GM13977 (cell line): ENCODE measurements around the gene SPINK8.
A peak's percentile ranks its signal among the peaks of the same experiment; 100 is the strongest.

Experiments
- DNase-seq: peaks from one replicate; pipeline ENCODE4 v3.0.0; 2012; ENCODE audit warnings: low spot score
- in situ Hi-C: fragments of 300-500 bp; cut with MboI; formaldehyde crosslinking; loops from one replicate; pipeline ENCODE4 v1.12.0; 2022; ENCODE audit warnings: low sequenced_read_pairs, low pct_unique_long_range_greater_than_20kb, mixed read lengths, inconsistent platforms; ENCODE audit not compliant: unreplicated experiment
- TF ChIP-seq, protein P1 (sequence below): IDR thresholded peaks from 2 replicates; pipeline ENCODE4 v1.5.1; 2012; ENCODE audit warnings: mild to moderate bottlenecking, control low read depth; ENCODE audit not compliant: insufficient read depth; ENCODE audit errors: extremely low read depth, missing control alignments

SPINK8 gene

DNA sequence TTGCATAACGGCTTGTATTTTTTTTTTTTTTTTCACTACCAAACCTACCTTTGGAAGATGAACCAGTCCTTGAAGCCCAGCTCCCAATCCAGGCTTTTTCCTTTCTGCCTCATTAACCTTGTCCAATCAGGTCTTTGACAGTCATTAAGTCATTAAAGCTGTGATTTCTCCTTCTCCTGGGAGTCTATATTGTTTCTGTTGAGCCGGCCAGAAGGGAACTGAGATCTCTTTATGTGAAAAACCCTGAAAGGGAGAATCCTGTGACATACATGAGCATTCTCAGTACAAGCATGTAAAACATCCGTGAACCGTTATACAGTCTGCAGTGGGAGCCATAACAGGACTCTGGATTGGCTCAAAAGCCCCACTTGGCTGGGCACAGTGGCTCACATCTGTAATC lies 52.6 kb downstream of the SPINK8 start:
- TF ChIP-seq, protein P1, sequence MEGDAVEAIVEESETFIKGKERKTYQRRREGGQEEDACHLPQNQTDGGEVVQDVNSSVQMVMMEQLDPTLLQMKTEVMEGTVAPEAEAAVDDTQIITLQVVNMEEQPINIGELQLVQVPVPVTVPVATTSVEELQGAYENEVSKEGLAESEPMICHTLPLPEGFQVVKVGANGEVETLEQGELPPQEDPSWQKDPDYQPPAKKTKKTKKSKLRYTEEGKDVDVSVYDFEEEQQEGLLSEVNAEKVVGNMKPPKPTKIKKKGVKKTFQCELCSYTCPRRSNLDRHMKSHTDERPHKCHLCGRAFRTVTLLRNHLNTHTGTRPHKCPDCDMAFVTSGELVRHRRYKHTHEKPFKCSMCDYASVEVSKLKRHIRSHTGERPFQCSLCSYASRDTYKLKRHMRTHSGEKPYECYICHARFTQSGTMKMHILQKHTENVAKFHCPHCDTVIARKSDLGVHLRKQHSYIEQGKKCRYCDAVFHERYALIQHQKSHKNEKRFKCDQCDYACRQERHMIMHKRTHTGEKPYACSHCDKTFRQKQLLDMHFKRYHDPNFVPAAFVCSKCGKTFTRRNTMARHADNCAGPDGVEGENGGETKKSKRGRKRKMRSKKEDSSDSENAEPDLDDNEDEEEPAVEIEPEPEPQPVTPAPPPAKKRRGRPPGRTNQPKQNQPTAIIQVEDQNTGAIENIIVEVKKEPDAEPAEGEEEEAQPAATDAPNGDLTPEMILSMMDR: no peak
- no peak for DNase-seq
- in situ Hi-C loops: no loop called here

DNA sequence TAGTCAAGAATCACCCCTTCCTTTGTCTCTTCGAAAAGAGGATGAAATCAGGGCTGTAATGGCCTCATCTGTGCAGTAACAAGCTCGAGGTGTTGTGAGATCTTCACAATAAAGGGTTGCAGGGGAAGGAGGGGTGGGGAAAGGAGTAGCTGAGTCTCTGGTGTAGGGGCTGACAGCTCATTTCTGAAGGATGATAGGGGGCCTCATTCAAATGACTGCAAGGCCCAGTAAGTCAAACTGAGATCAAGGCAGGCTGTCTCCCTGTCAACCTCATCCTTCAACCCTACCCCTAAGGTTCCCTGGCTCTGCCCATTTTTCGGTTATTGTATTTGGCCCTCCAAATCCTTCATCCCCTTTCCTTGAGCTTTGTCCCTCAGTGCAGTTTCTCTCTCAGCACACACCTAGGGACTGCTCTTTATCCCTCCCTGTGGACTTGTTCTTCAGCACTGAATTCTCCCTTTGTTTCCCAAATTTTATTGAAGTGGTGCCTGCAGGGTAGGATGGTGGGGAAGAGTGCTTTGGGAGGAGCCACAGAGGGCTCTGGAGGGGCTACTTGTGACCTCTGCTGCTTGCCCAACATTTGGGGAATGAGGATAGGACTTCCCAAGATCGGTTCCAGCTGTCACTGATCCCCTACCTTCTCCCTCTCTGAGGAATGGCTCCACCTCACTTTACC lies 54.4 kb downstream of the SPINK8 start:
- in situ Hi-C loops: no loop called here
- TF ChIP-seq, protein P1: no peak
- DNase-seq: no peak

DNA sequence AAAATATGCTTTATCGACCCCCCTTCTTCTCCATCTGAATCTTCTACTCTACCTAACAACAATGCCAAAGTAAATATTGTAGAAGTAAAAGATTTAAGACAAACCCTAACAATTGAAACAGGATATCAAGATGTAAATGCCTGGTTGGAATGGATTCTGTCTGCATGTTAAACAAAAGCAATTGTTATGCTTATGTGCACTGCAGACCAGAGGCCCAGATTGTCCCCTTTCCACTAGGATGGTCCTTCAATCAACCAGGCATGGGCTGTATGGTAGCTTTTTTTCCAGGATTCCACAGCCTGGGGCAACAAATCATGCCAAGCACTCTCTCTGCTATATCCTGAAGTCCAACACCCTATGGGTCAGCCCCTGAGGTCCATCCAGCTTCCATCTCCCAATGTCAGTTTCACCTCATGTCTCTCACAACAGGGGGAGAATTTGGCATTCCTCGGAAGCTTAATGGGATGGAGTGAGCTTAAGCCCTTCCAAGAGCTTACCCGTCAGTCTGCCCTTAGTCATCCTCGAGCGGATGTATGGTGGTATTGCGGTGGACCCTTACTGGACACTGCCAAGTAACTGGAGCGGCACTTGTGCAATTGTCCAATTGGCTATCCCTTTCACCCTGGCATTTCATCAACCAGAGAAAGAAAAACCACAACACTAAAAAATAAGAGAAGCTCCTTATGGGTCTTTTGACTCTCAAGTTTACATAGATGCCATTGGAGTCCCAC lies 56.4 kb downstream of the SPINK8 start:
- TF ChIP-seq, protein P1: no peak
- no peak for DNase-seq
- in situ Hi-C loops: no loop called here

DNA sequence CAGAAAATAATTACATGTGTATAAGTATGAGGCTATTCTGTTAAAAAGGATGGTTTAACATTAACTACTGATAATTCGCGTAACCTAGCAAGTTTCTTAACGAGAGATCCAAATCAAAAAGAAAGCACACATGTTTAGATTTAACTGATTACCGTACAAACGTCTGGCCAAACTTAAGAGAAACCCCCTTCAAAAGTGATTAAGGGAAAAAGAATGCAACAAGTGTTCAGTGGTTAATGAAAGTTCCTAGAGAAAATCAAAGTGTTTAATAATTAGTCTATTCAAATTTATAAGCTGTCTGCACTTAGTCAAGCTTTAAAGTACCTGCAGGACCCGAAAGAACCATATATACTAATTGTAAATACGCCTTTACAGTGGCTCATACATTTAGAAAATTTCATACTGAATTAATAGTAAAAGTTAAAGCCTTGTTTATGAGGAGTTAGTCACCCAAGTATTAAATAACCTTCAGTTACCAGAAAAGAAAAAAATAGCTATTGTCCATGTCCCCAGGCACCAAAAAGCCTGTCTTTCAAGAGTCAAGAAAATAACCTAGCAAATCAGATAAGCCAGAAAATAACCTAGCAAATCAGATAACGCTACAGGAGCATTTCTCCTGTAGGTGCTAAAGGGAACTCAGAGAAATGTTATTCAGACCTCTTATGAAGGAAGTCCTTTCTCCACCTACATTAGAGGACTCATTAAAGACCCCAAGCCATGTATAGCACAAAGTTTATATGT lies 58.0 kb downstream of the SPINK8 start:
- no peak for DNase-seq
- TF ChIP-seq, protein P1: no peak
- in situ Hi-C loops: no loop called here

DNA sequence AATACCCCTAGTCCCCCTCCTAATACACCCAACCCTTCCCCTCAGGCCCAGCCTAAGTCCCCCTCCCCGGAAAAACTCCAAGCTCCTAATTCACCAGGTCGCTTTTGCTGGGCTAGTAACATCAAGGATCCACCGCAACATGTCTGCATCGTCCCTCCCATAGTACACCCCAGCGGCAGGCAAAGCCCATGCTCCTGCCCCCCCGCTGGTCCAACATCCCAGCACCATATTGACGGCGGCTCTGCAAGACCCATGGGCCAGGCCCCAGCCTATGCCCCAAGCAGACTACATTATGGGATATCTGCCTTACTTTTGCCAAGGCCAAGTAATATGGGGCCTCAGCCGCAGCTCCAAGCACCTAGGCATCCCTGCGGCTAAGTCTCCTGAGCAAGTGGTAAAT lies 59.0 kb downstream of the SPINK8 start:
- DNase-seq: no peak
- in situ Hi-C loops: no loop called here
- TF ChIP-seq, protein P1: no peak

DNA sequence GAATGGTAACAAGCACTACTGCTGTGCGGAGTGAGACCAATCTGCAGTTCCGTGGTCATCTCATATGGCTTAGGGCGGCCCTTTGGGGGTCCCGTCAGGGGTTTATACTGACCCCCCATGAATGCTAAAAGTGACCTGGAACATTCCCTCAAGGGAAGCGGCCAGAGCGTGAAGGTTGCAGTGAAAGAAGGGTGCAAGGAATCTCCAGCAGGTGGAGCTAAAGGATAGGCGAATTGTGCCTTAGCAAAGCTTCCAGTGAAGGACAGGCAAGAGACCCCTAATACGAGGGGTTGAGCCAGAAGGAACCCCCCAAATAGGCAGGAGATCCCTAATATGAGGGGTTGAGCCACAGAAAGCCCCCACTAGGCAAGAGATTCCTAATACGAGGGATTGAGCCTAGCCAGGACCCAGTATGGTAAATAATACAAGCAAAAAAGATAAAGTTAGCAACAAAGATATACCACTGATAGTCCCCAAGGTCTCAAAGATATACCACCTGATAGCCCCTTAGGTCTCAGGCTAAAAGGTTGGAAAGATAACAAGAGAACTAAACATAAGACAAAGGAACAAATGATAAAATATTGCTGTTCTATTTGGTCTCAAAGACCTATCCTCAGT lies 59.8 kb downstream of the SPINK8 start:
- DNase-seq: peak; percentile 81
- in situ Hi-C loops: no loop called here
- TF ChIP-seq, protein P1: peak; percentile 75
